ENCODE data around the gene FRMD4A.

FRMD4A gene

GRCh38 chr10:13604357-13605040 is 726.2 kb downstream of the FRMD4A start:
- Histone ChIP-seq H3K36me3 (ENCODE audit: control insufficient read depth, low read length) (peaks cover 2% of the 10 kb centered on the region; the same call in 1 of the 2 replicates), H3K27me3 (ENCODE audit: control insufficient read depth, low read length) (no peaks in the 10 kb centered on the region), H3K79me2 (ENCODE audit: control insufficient read depth, low read length) (no peaks in the 10 kb centered on the region), H3K27ac (ENCODE audit: low read depth, low read length) (no peak overlapping the region), H3K9me2 (replicated peaks; ENCODE audit: control insufficient read depth, low read length) (no peaks in the 10 kb centered on the region), H4K20me1 (ENCODE audit: control insufficient read depth, insufficient read depth, low read depth, low read length) (peaks cover 3% of the 10 kb centered on the region; the same call in 1 of the 2 replicates), H3K4me3 (ENCODE audit: low read length) (no peak overlapping the region), H3K4me1 (ENCODE audit: control insufficient read depth, low read length) (no peaks in the 10 kb centered on the region), H3K4me2 (ENCODE audit: low read length) (no peak overlapping the region), H3K9me3 (ENCODE audit: control insufficient read depth, insufficient read depth, low read length) (no peaks in the 10 kb centered on the region), H3F3A (ENCODE audit: control insufficient read depth, insufficient read depth) (0 out of 2 replicates have a peak, but pooled peaks cover 3% of the 10 kb centered on the region)
- TF ChIP-seq, protein P1, sequence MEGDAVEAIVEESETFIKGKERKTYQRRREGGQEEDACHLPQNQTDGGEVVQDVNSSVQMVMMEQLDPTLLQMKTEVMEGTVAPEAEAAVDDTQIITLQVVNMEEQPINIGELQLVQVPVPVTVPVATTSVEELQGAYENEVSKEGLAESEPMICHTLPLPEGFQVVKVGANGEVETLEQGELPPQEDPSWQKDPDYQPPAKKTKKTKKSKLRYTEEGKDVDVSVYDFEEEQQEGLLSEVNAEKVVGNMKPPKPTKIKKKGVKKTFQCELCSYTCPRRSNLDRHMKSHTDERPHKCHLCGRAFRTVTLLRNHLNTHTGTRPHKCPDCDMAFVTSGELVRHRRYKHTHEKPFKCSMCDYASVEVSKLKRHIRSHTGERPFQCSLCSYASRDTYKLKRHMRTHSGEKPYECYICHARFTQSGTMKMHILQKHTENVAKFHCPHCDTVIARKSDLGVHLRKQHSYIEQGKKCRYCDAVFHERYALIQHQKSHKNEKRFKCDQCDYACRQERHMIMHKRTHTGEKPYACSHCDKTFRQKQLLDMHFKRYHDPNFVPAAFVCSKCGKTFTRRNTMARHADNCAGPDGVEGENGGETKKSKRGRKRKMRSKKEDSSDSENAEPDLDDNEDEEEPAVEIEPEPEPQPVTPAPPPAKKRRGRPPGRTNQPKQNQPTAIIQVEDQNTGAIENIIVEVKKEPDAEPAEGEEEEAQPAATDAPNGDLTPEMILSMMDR (IDR thresholded peaks at IDR 0.05; ENCODE audit: low read depth, low read length, poor library complexity, severe bottlenecking) = no peak
- TF ChIP-seq EZH2phosphoT487 (IDR thresholded peaks at IDR 0.05; ENCODE audit: borderline replicate concordance, low read length) = no peak

GRCh38 chr10:13597909-13598308 is 732.8 kb downstream of the FRMD4A start:
- no peaks in the 10 kb centered on the region for H3K9me3 ChIP-seq (ENCODE audit: control insufficient read depth, insufficient read depth, low read length)
- H3K27ac ChIP-seq (ENCODE audit: low read depth, low read length) = no peak overlapping the region
- 0 out of 2 replicates have a peak, but pooled peaks cover 6% of the 10 kb centered on the region for H3F3A ChIP-seq (ENCODE audit: control insufficient read depth, insufficient read depth)
- H3K4me2 ChIP-seq (ENCODE audit: low read length) = no peak overlapping the region
- H3K79me2 ChIP-seq (ENCODE audit: control insufficient read depth, low read length) = peaks cover 2% of the 10 kb centered on the region; the same call in 1 of the 2 replicates
- TF ChIP-seq, protein P1 (IDR thresholded peaks at IDR 0.05; ENCODE audit: low read depth, low read length, poor library complexity, severe bottlenecking) = no peak
- TF ChIP-seq EZH2phosphoT487 (IDR thresholded peaks at IDR 0.05; ENCODE audit: borderline replicate concordance, low read length) = no peak
- H3K27me3 ChIP-seq (ENCODE audit: control insufficient read depth, low read length) = no peaks in the 10 kb centered on the region
- no peaks in the 10 kb centered on the region for H3K4me1 ChIP-seq (ENCODE audit: control insufficient read depth, low read length)
- H3K36me3 ChIP-seq (ENCODE audit: control insufficient read depth, low read length) = peaks cover 2% of the 10 kb centered on the region; the same call in 1 of the 2 replicates
- H4K20me1 ChIP-seq (ENCODE audit: control insufficient read depth, insufficient read depth, low read depth, low read length) = no peaks in the 10 kb centered on the region
- H3K9me2 ChIP-seq (replicated peaks; ENCODE audit: control insufficient read depth, low read length) = no peaks in the 10 kb centered on the region
- no peak overlapping the region for H3K4me3 ChIP-seq (ENCODE audit: low read length)

DNA sequence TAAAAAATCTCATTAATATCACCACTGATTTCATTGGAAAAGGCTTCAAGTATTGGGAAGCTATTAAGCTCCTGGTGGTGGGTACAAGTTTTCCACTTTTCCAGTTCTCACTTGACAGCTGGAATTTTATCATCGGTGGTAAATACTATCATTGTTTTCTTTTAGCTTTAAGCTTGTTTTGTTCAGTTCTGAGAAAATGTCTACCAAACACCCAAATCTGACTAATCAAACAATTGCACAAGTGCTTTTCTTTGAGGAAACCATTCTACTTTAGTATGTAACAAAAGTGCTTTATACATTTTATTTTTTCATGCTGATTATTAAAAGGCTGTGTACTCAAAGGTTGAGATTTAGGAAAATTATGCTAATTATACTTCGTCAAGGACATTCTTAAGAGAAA is 736.1 kb downstream of the FRMD4A start:
- Histone ChIP-seq H3K36me3 (ENCODE audit: control insufficient read depth, low read length) (no peaks in the 10 kb centered on the region; the same call in 1 of the 2 replicates), H3K4me3 (ENCODE audit: low read length) (no peak overlapping the region), H3K9me2 (replicated peaks; ENCODE audit: control insufficient read depth, low read length) (no peaks in the 10 kb centered on the region), H3K79me2 (ENCODE audit: control insufficient read depth, low read length) (peaks cover 15% of the 10 kb centered on the region), H3K4me1 (ENCODE audit: control insufficient read depth, low read length) (no peaks in the 10 kb centered on the region), H3F3A (ENCODE audit: control insufficient read depth, insufficient read depth) (0 out of 2 replicates have a peak, but pooled peaks cover 3% of the 10 kb centered on the region), H3K27me3 (ENCODE audit: control insufficient read depth, low read length) (no peaks in the 10 kb centered on the region), H3K4me2 (ENCODE audit: low read length) (no peak overlapping the region), H3K27ac (ENCODE audit: low read depth, low read length) (no peak overlapping the region), H4K20me1 (ENCODE audit: control insufficient read depth, insufficient read depth, low read depth, low read length) (no peaks in the 10 kb centered on the region), H3K9me3 (ENCODE audit: control insufficient read depth, insufficient read depth, low read length) (no peaks in the 10 kb centered on the region)
- TF ChIP-seq EZH2phosphoT487 (IDR thresholded peaks at IDR 0.05; ENCODE audit: borderline replicate concordance, low read length) = no peak
- TF ChIP-seq, protein P1 (IDR thresholded peaks at IDR 0.05; ENCODE audit: low read depth, low read length, poor library complexity, severe bottlenecking) = no peak
